Measurements from ENCODE around the gene CALM3. TPM values are rescaled to one million over a fixed set of nuclear protein-coding genes. Genes with fewer than 3 reads are reported as not detected.
A peak's percentile ranks its signal among the peaks of the same experiment; 100 is the strongest.
"Not testable (repeated sequence)": the region's sequence is repeated elsewhere in the genome, so short reads cannot be mapped to it uniquely, and the experiment has no call there.

The CALM3 gene
- total and polyA plus RNA-seq, 4 experiments from 2014 or later, result 169 to 212 (median 191) TPM

DNA sequence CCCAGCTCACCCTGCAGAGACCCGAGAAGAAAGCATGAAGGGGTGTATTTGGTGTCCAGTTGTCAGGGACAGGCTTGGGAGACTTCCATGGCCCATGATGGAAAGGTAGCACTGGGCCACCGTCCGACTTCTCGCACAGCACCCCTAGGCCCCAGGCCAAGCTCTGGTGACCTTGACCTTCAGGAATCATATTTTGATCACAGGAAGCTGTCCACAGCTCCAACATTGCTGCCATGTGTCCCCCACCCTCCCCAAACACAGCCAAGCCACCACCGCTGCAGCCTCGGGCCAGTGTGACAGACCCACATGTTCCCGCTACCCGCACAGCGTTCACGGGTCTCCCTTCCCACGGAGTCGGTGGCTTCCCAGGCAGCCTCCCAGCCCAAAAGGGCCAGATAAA is 24.6 kb downstream of the CALM3 start:
- CTCF ChIA-PET (ENCODE audit: partially characterized antibody), result interaction anchor here (0.9 to 2.0 kb wide), 2 partner anchors 9 to 12 kb away, joined by 5 to 7 read pairs; no protein-coding TSS in a partner anchor
- Mint-ChIP-seq H3K4me1 (peaks cover 7 to 25% (median 8%) of the 10 kb centered on the region in 4 donors), H3K27me3 (peaks cover 1 to 2% of the 10 kb centered on the region in 2 donors), H3K9me3 (no peaks in the 10 kb centered on the region), H3K4me3 (no peak overlapping the region), H3K27ac (no peak overlapping the region), H3K36me3 (no peaks in the 10 kb centered on the region)
- Histone ChIP-seq H3K4me1 (ENCODE audit: insufficient read depth, low read length) (peaks cover 26% of the 10 kb centered on the region), H3K9me3 (ENCODE audit: control insufficient read depth in 1 of 2, low read length in 2 of 2) (no peaks in the 10 kb centered on the region), H3K27ac (ENCODE audit: low read depth, low read length) (no peak overlapping the region), H3K36me3 (ENCODE audit: insufficient read depth, low read length) (no peaks in the 10 kb centered on the region), H3K27me3 (ENCODE audit: insufficient read depth, low read length) (no peaks in the 10 kb centered on the region), H3K4me3 (ENCODE audit: low read length in 2 of 2) (no peak overlapping the region)
- POLR2A ChIA-PET (ENCODE audit: partially characterized antibody), result no interaction called here
- intact Hi-C loops (cut with micrococcal nuclease), result no loop called here
- no peak for DNase-seq

DNA sequence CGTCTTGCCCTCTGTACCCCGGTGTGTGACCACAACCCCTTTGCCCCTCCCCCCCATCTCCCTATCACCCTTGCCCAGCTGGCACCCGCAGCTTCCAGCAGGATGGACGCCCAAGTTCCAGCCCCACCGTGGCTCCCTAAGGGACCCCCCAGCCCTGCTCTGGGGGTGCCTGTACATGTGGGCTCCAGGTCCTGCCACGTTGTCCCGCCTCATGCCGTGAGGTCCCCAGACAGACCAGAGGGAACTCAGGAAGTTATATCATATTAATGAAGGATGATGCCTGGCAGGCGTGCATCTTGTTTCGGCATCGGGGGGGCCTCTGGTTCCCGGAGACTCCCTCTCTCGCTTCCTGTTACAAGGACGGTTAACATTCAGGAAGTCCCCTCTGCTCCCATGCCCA is 25.3 kb downstream of the CALM3 start:
- CTCF ChIA-PET (ENCODE audit: partially characterized antibody), result interaction anchor here (1.1 kb wide), 1 partner anchor 35 kb away, joined by 3 read pairs; the partner anchor contains the start of gene DACT3
- Histone ChIP-seq H3K4me3 (ENCODE audit: low read length in 2 of 2) (no peak overlapping the region), H3K27ac (ENCODE audit: low read depth, low read length) (no peak overlapping the region), H3K27me3 (ENCODE audit: insufficient read depth, low read length) (no peaks in the 10 kb centered on the region), H3K36me3 (ENCODE audit: insufficient read depth, low read length) (no peaks in the 10 kb centered on the region), H3K9me3 (ENCODE audit: control insufficient read depth in 1 of 2, low read length in 2 of 2) (no peaks in the 10 kb centered on the region), H3K4me1 (ENCODE audit: insufficient read depth, low read length) (peaks cover 25% of the 10 kb centered on the region)
- peaks cover 7 to 24% (median 8%) of the 10 kb centered on the region in 4 donors for H3K4me1 Mint-ChIP-seq
- peaks cover 1 to 2% of the 10 kb centered on the region in 2 donors for H3K27me3 Mint-ChIP-seq
- H3K4me3 Mint-ChIP-seq, result no peak overlapping the region
- H3K27ac Mint-ChIP-seq, result no peak overlapping the region
- no peaks in the 10 kb centered on the region for H3K9me3 Mint-ChIP-seq
- intact Hi-C loops (cut with micrococcal nuclease), result no loop called here
- no peak for DNase-seq
- no peaks in the 10 kb centered on the region for H3K36me3 Mint-ChIP-seq
- POLR2A ChIA-PET (ENCODE audit: partially characterized antibody), result no interaction called here

DNA sequence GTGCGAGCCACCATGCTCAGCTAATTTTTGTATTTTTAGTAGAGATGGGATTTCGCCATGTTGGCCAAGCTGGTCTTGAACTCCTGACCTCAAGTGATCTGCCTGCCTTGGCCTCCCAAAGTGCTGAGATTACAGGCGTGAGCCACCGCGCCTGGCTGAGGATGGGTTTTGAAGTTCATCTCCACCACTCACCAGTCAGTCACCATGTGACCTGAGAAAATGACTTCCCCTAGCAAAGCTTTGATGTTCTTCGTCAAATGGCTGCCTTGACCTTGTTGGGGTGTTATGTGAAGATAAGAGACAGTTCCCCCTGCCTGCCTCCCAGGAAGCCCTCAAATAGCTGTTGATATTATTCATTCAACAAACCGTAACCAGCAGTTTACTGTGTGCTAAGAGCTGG is 27.8 kb downstream of the CALM3 start:
- H3K36me3 Mint-ChIP-seq; H3K4me3 ChIP-seq (ENCODE audit: low read length in 2 of 2); H3K27ac ChIP-seq (ENCODE audit: low read depth, low read length); H3K9me3 Mint-ChIP-seq; H3K9me3 ChIP-seq (ENCODE audit: control insufficient read depth in 1 of 2, low read length in 2 of 2); H3K36me3 ChIP-seq (ENCODE audit: insufficient read depth, low read length); DNase-seq; POLR2A ChIA-PET (ENCODE audit: partially characterized antibody); H3K27ac Mint-ChIP-seq; H3K27me3 Mint-ChIP-seq; H3K27me3 ChIP-seq (ENCODE audit: insufficient read depth, low read length); H3K4me3 Mint-ChIP-seq; intact Hi-C loops (cut with micrococcal nuclease): not testable (repeated sequence)
- CTCF ChIA-PET (ENCODE audit: partially characterized antibody), result interaction anchor here (2.5 to 2.6 kb wide), 2 partner anchors 15 to 33 kb away, joined by 9 read pairs; partner anchors contain the start of gene DACT3
- peaks cover 24% of the 10 kb centered on the region for H3K4me1 ChIP-seq (ENCODE audit: insufficient read depth, low read length)
- peaks cover 15 to 28% (median 21%) of the 10 kb centered on the region in 4 donors for H3K4me1 Mint-ChIP-seq

DNA sequence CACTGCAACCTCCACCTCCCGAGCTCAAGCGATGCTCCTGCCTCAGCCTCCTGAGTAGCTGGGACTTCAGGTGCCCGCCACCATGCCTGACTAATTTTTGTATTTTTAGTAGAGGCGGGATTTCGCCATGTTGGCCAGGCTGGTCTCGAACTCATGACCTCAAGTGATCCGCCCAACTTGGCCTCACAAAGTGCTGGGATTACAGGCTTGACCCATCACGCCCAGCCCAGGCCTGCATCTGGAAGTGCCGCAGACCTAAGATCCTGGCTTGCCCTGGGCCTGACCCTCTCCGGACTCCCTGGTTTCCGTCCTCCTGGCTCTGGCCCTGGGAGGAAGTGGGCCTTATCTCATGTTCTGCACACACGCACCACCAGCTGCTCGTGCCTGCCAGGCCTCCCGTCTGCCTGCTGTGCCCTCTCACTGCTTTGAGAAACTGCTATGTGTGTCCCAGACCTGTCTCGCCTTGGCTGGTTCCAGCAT is 28.5 kb downstream of the CALM3 start:
- Histone ChIP-seq H3K36me3 (ENCODE audit: insufficient read depth, low read length) (no peaks in the 10 kb centered on the region), H3K4me1 (ENCODE audit: insufficient read depth, low read length) (peaks cover 24% of the 10 kb centered on the region), H3K4me3 (ENCODE audit: low read length in 2 of 2) (no peak overlapping the region), H3K9me3 (ENCODE audit: control insufficient read depth in 1 of 2, low read length in 2 of 2) (no peaks in the 10 kb centered on the region), H3K27me3 (ENCODE audit: insufficient read depth, low read length) (no peaks in the 10 kb centered on the region), H3K27ac (ENCODE audit: low read depth, low read length) (no peak overlapping the region)
- intact Hi-C loops (cut with micrococcal nuclease), result loop anchor here (5.0 kb wide), 1 partner anchor 978 kb away; the partner anchor contains the start of gene BICRA
- Mint-ChIP-seq H3K4me3 (no peak overlapping the region), H3K27me3 (peaks cover 1 to 2% of the 10 kb centered on the region in 2 donors), H3K36me3 (no peaks in the 10 kb centered on the region), H3K9me3 (no peaks in the 10 kb centered on the region), H3K4me1 (peaks cover 13 to 30% (median 19%) of the 10 kb centered on the region in 4 donors), H3K27ac (no peak overlapping the region)
- ChIA-PET POLR2A (ENCODE audit: partially characterized antibody) (interaction anchor here (1.0 kb wide), 1 partner anchor 18 kb away, joined by 3 read pairs; no protein-coding TSS in a partner anchor), CTCF (ENCODE audit: partially characterized antibody) (interaction anchor here (2.5 to 2.6 kb wide), 2 partner anchors 16 to 32 kb away, joined by 9 read pairs; partner anchors contain the start of gene DACT3)
- DNase-seq, result no peak

DNA sequence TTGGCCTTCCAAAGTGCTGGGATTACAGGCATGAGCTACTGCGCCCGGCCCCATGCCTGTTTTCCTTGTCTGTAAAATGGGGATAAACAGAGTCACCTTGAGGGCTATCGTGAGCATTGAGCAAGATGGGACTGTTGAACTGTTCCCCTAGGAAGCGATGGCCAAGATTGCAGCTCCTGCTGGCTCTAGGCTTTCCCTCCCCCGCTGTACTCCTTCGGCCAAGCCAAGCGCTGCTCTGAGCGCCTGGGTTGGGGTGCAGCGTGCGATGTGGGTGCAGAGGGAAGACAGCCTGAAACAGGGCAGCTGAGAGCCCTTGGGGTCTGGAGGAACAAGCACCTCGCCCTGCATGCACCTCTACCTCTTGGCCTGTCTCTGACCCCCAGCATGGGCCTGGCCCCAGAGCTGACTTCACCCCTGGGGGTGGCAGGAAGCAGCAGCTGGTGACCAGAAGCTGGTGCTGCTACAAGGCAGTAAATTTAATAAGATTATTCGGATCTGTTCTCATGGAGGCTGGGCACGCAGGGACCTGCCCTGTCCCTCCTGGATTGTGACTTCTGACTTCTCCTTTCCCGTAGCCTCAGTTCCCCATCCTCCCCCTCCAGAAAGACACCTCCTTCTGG is 29.6 kb downstream of the CALM3 start:
- H3K9me3 ChIP-seq (ENCODE audit: control insufficient read depth in 1 of 2, low read length in 2 of 2), result no peaks in the 10 kb centered on the region
- no peak overlapping the region for H3K27ac Mint-ChIP-seq
- POLR2A ChIA-PET (ENCODE audit: partially characterized antibody), result interaction anchor here (1.0 to 1.5 kb wide), 2 partner anchors 19 to 31 kb away, joined by 3 read pairs; no protein-coding TSS in a partner anchor

DNA sequence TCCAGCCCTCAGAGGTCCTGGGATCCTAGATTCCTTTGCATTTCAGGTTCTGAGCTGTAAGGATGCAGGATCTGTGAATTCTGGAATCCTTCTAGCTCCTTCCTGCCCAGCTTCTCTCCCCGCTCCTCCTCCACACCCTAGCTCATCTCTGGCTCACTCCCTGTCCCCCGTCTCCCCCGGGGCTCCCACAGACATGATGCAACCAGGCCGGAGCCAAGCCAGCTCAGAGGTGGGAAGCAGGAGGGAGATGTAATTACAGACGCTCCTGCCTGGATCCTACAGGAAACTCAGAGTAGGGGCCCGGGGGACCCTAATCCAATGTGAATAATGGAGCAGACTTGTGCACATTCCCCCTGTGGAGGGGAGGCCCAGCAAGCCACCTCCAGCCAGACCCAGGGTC is 30.4 kb downstream of the CALM3 start:
- no peaks in the 10 kb centered on the region for H3K9me3 Mint-ChIP-seq
- peaks cover 14 to 28% (median 22%) of the 10 kb centered on the region in 4 donors for H3K4me1 Mint-ChIP-seq
- Histone ChIP-seq H3K27me3 (ENCODE audit: insufficient read depth, low read length) (no peaks in the 10 kb centered on the region), H3K36me3 (ENCODE audit: insufficient read depth, low read length) (no peaks in the 10 kb centered on the region), H3K4me1 (ENCODE audit: insufficient read depth, low read length) (peaks cover 19% of the 10 kb centered on the region), H3K27ac (ENCODE audit: low read depth, low read length) (no peak overlapping the region), H3K9me3 (ENCODE audit: control insufficient read depth in 1 of 2, low read length in 2 of 2) (no peaks in the 10 kb centered on the region), H3K4me3 (ENCODE audit: low read length in 2 of 2) (no peak overlapping the region)
- DNase-seq, result no peak
- ChIA-PET CTCF (ENCODE audit: partially characterized antibody) (interaction anchor here (1.0 to 5.4 kb wide), 5 partner anchors 16 to 209 kb away, joined by 3 to 62 read pairs (median 4); no protein-coding TSS in a partner anchor), POLR2A (ENCODE audit: partially characterized antibody) (interaction anchor here (0.9 to 1.5 kb wide), 3 partner anchors 12 to 31 kb away, joined by 3 read pairs; no protein-coding TSS in a partner anchor)
- H3K4me3 Mint-ChIP-seq, result no peak overlapping the region
- H3K27me3 Mint-ChIP-seq, result peaks cover 0 to 1% of the 10 kb centered on the region in 2 donors
- H3K36me3 Mint-ChIP-seq, result no peaks in the 10 kb centered on the region
- H3K27ac Mint-ChIP-seq, result no peak overlapping the region
- intact Hi-C loops (cut with micrococcal nuclease), result loop anchor here (5.0 kb wide), 1 partner anchor 976 kb away; the partner anchor contains the start of gene BICRA

More for the DNA sequence above, 29.6 kb downstream of the CALM3 start:
- Mint-ChIP-seq H3K9me3 (no peaks in the 10 kb centered on the region), H3K4me1 (peaks cover 12 to 28% (median 19%) of the 10 kb centered on the region in 4 donors), H3K36me3 (no peaks in the 10 kb centered on the region), H3K27me3 (peaks cover 0 to 1% of the 10 kb centered on the region in 2 donors), H3K4me3 (no peak overlapping the region)
- no peak for DNase-seq
- Histone ChIP-seq H3K36me3 (ENCODE audit: insufficient read depth, low read length) (no peaks in the 10 kb centered on the region), H3K27me3 (ENCODE audit: insufficient read depth, low read length) (no peaks in the 10 kb centered on the region), H3K4me1 (ENCODE audit: insufficient read depth, low read length) (peaks cover 19% of the 10 kb centered on the region), H3K27ac (ENCODE audit: low read depth, low read length) (no peak overlapping the region), H3K4me3 (ENCODE audit: low read length in 2 of 2) (no peak overlapping the region)
- CTCF ChIA-PET (ENCODE audit: partially characterized antibody), result interaction anchor here (1.0 to 5.4 kb wide), 4 partner anchors 15 to 209 kb away, joined by 3 to 62 read pairs (median 9); no protein-coding TSS in a partner anchor
- intact Hi-C loops (cut with micrococcal nuclease), result loop anchor here (5.0 kb wide), 1 partner anchor 977 kb away; the partner anchor contains the start of gene BICRA

DNA sequence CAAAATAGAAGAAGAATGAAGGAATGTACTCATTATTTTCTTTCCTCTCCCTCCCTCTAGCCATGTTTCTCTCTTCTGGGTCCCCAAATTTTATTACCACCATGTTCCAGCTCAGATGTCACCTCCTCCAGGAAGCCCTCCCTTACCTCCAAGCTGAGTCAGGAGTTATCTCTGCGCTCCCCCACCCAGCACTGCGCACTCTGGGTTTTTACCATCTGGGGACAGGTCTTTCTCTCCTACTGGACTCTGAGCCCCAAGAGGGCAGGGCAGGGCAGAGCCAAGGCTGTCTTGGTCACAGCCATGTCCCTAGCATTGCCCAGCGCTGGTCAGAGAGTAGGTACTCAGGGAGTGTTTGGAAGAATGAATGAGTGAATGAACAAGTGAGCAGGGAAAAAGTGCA is 32.0 kb downstream of the CALM3 start:
- intact Hi-C loops (cut with micrococcal nuclease), result loop anchor here (5.0 kb wide), 1 partner anchor 974 kb away; the partner anchor contains the start of gene BICRA
- Mint-ChIP-seq H3K27ac (peak overlapping the region; percentile 87 to 94 (median 93)), H3K36me3 (no peaks in the 10 kb centered on the region), H3K4me3 (peak overlapping the region in 7 of 8 donors; percentile 68 to 88 (median 81)), H3K27me3 (peaks cover 0 to 1% of the 10 kb centered on the region in 2 donors), H3K4me1 (peaks cover 14 to 28% (median 22%) of the 10 kb centered on the region in 4 donors), H3K9me3 (no peaks in the 10 kb centered on the region)
- ChIA-PET POLR2A (ENCODE audit: partially characterized antibody) (interaction anchor here (0.6 to 3.5 kb wide), 5 partner anchors 12 to 85 kb away, joined by 3 to 27 read pairs (median 3); partner anchors contain the start of gene CALM3), CTCF (ENCODE audit: partially characterized antibody) (interaction anchor here (2.3 to 5.4 kb wide), 2 partner anchors 17 to 29 kb away, joined by 11 to 62 read pairs; no protein-coding TSS in a partner anchor)
- Histone ChIP-seq H3K4me3 (ENCODE audit: low read length in 2 of 2) (peak overlapping the region; percentile 61 to 64), H3K4me1 (ENCODE audit: insufficient read depth, low read length) (peaks cover 24% of the 10 kb centered on the region), H3K36me3 (ENCODE audit: insufficient read depth, low read length) (no peaks in the 10 kb centered on the region), H3K27ac (ENCODE audit: low read depth, low read length) (peak overlapping the region; percentile 57), H3K9me3 (ENCODE audit: control insufficient read depth in 1 of 2, low read length in 2 of 2) (no peaks in the 10 kb centered on the region), H3K27me3 (ENCODE audit: insufficient read depth, low read length) (no peaks in the 10 kb centered on the region)
- no peak for DNase-seq
